Peyer's patch (tissue), 4 donors: ENCODE measurements around the gene CDKN2D.
"Not testable (repeated sequence)": the region's sequence is repeated elsewhere in the genome, so short reads cannot be mapped to it uniquely, and the experiment has no call there.

Source experiments
- POLR2A ChIP-seq, 2 donors: fragments of 450-650 bp; IDR thresholded peaks; one replicate each; pipeline ENCODE4 v1.5.1; 2017; ENCODE audit warnings: antibody characterized with exemption in 2 of 2, mild to moderate bottlenecking in 2 of 2, moderate library complexity in 2 of 2
- TF ChIP-seq, protein P1 (sequence below), 6 experiments: fragments of 450-650 bp in 4 of 6; fragments of 200-600 bp in 2 of 6; sonication (generic) in 1 of 6; IDR thresholded peaks; one replicate each; pipeline ENCODE4 v1.5.1; 2017 to 2019; ENCODE audit warnings: antibody characterized with exemption in 6 of 6, mild to moderate bottlenecking in 3 of 6, moderate library complexity in 1 of 6

DNA sequence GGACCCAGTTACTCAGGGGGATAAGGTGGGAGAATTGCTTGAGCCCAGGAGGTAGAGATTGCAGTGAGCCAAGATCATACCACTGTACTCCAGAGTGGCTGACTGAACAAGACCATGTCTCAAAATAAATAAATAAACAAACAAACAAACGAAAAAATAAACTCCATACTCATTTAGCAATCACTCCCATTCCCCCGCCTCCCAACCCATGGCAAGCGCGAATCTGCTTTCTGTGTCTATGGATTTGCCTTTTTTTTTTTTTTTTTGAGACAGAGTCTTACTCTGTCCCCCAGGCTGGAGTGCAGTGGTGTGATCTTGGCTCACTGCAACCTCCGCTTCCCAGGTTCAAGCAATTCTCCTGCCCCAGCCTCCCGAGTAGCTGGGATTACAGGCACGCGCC lies 41.9 kb downstream of the CDKN2D start:
- TF ChIP-seq, protein P1, sequence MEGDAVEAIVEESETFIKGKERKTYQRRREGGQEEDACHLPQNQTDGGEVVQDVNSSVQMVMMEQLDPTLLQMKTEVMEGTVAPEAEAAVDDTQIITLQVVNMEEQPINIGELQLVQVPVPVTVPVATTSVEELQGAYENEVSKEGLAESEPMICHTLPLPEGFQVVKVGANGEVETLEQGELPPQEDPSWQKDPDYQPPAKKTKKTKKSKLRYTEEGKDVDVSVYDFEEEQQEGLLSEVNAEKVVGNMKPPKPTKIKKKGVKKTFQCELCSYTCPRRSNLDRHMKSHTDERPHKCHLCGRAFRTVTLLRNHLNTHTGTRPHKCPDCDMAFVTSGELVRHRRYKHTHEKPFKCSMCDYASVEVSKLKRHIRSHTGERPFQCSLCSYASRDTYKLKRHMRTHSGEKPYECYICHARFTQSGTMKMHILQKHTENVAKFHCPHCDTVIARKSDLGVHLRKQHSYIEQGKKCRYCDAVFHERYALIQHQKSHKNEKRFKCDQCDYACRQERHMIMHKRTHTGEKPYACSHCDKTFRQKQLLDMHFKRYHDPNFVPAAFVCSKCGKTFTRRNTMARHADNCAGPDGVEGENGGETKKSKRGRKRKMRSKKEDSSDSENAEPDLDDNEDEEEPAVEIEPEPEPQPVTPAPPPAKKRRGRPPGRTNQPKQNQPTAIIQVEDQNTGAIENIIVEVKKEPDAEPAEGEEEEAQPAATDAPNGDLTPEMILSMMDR (IDR thresholded peaks at IDR 0.05) = not testable (repeated sequence)
- not testable (repeated sequence) for TF ChIP-seq POLR2A (IDR thresholded peaks at IDR 0.05)
